MM.1S (cell line): ENCODE results near the gene TFAP2A.
A peak's percentile ranks its signal among the peaks of the same experiment; 100 is the strongest.

Experiments used
- DNase-seq: peaks from one replicate; pipeline ENCODE4 v3.0.0-alpha.2; 2015
- H2AFZ ChIP-seq: fragments of 300-600 bp; sonication (generic); 2 replicates; pipeline ENCODE4 v1.6.0; 2016; ENCODE audit warnings: antibody characterized with exemption, low read length
- H3F3A ChIP-seq: fragments of 300-600 bp; sonication (generic); 2 replicates; pipeline ENCODE4 v1.6.1; 2016; ENCODE audit warnings: mild to moderate bottlenecking, antibody characterized with exemption, low read length, moderate library complexity, mixed read lengths; ENCODE audit not compliant: insufficient read depth
- H3K27ac ChIP-seq: fragments of 300-600 bp; sonication (generic); 2 replicates; pipeline ENCODE4 v1.5.1; 2016; ENCODE audit warnings: mild to moderate bottlenecking, low read length
- H3K27me3 ChIP-seq: fragments of 300-600 bp; sonication (generic); replicated peaks from 2 replicates; pipeline ENCODE4 v1.6.0; 2016; ENCODE audit warnings: low read length; ENCODE audit not compliant: insufficient read depth
- H3K36me3 ChIP-seq: fragments of 300-600 bp; sonication (generic); replicated peaks from 2 replicates; pipeline ENCODE4 v1.6.1; 2016; ENCODE audit warnings: mild to moderate bottlenecking, low read length, mixed read lengths; ENCODE audit not compliant: insufficient read depth
- H3K4me1 ChIP-seq: fragments of 300-600 bp; sonication (generic); 2 replicates; pipeline ENCODE4 v1.6.1; 2016; ENCODE audit warnings: low read length, mixed read lengths
- H3K4me2 ChIP-seq: fragments of 300-600 bp; sonication (generic); 2 replicates; pipeline ENCODE4 v1.6.0; 2016; ENCODE audit warnings: low read depth, low read length
- H3K4me3 ChIP-seq: fragments of 300-600 bp; sonication (generic); 2 replicates; pipeline ENCODE4 v1.5.1; 2016; ENCODE audit warnings: low read length, mixed read lengths
- H3K79me2 ChIP-seq: fragments of 300-600 bp; sonication (generic); 2 replicates; pipeline ENCODE4 v1.6.1; 2016; ENCODE audit warnings: mixed run types, low read length, mixed read lengths
- H3K9ac ChIP-seq: fragments of 300-600 bp; sonication (generic); 2 replicates; pipeline ENCODE4 v1.6.1; 2016; ENCODE audit warnings: low read length, mixed read lengths
- H3K9me2 ChIP-seq: fragments of 300-600 bp; sonication (generic); replicated peaks from 2 replicates; pipeline ENCODE4 v1.6.1; 2016; ENCODE audit warnings: mild to moderate bottlenecking, low read length, mixed read lengths; ENCODE audit not compliant: insufficient read depth
- H3K9me3 ChIP-seq: fragments of 300-600 bp; sonication (generic); replicated peaks from 2 replicates; pipeline ENCODE4 v1.6.1; 2016; ENCODE audit warnings: mild to moderate bottlenecking, low read length, mixed read lengths; ENCODE audit not compliant: insufficient read depth
- H4K20me1 ChIP-seq: fragments of 300-600 bp; sonication (generic); 2 replicates; pipeline ENCODE4 v1.6.1; 2016; ENCODE audit warnings: mild to moderate bottlenecking, low read length, moderate library complexity, mixed read lengths; ENCODE audit not compliant: insufficient read depth
- EZH2 ChIP-seq: fragments of 300-600 bp; sonication (generic); optimal IDR thresholded peaks from 2 replicates; pipeline ENCODE3; 2017; ENCODE audit warnings: low read depth, mild to moderate bottlenecking, antibody characterized with exemption, low read length, mixed read lengths
- EZH2phosphoT487 ChIP-seq: fragments of 300-600 bp; sonication (generic); IDR thresholded peaks from 2 replicates; pipeline ENCODE4 v1.6.1; 2018; ENCODE audit warnings: antibody characterized with exemption, low read length
- TF ChIP-seq, protein P1 (sequence below): fragments of 300-600 bp; sonication (generic); IDR thresholded peaks from 2 replicates; pipeline ENCODE4 v1.5.1; 2016; ENCODE audit warnings: antibody characterized with exemption, low read length, mixed read lengths

Gene TFAP2A

DNA sequence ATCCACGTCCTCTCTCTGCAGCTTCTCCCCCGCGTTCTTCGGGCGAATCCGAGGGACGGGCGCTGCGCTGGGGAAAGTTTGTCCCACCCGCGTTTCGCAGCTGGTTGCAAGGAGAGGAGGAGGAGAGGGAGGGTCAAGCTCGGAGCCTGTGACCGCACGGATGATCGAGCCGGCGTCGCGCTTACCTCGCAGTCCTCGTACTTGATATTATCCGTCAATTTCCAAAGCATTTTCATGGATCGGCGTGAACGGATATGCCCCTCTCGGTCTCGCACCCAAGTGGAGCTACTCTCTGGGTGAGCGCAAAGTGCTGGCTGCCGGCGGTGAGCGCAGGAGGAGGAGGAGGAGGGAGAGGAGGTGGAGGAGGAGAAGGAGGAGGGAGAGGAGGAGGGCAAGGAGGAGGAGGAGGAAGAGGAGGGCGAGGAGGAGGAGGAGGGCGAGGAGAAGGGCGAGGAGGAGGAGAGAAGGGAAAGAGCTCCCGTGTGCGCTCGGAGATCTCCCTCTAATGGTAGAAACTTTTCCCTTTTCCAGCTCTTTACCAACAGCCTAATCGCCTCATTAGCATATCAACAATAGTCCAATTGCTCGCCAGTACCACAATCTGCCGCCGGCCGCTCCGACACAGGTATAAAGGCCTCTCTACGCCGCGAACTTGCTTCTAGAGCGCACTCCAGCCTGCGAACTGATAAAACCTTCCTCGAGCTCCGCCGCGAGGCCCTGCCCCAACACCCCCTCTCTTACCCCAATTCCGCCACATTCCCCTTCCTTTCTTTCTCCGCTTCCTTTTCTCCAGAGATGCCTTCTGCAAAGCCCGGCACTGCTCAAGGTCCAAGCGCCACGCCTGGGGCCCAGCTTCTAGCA lies at the start of gene TFAP2A:
Gene TFAP2A, minus strand, starts transcription at position 319 of the 861 bp plus-strand sequence. Its CDS starts 83 bp downstream, at position 236.
- Histone ChIP-seq H3K4me1 (peaks cover 5% of the 10 kb centered on the region; the same call in 1 of the 2 replicates), H3K27ac (peak within 1 kb of the TSS; percentile 90; the same call in 1 of the 2 replicates), H3K4me3 (peak within 1 kb of the TSS; percentile 77), H3K9me3 (no peaks in the 10 kb centered on the region), H4K20me1 (no peaks in the 10 kb centered on the region), H3K9me2 (no peaks in the 10 kb centered on the region), H2AFZ (peak within 1 kb of the TSS; percentile 90; the same call in 1 of the 2 replicates), H3K4me2 (peak within 1 kb of the TSS; percentile 99), H3K36me3 (no peaks in the 10 kb centered on the region), H3K27me3 (peaks cover 7% of the 10 kb centered on the region; the same call in 1 of the 2 replicates), H3K79me2 (0 out of 2 replicates have a peak, but pooled peaks cover 3% of the 10 kb centered on the region), H3F3A (peaks cover 23% of the 10 kb centered on the region), H3K9ac (peak within 1 kb of the TSS; percentile 81; the same call in 1 of the 2 replicates)
- no peak for DNase-seq
- TF ChIP-seq EZH2 = no peak
- TF ChIP-seq, protein P1, sequence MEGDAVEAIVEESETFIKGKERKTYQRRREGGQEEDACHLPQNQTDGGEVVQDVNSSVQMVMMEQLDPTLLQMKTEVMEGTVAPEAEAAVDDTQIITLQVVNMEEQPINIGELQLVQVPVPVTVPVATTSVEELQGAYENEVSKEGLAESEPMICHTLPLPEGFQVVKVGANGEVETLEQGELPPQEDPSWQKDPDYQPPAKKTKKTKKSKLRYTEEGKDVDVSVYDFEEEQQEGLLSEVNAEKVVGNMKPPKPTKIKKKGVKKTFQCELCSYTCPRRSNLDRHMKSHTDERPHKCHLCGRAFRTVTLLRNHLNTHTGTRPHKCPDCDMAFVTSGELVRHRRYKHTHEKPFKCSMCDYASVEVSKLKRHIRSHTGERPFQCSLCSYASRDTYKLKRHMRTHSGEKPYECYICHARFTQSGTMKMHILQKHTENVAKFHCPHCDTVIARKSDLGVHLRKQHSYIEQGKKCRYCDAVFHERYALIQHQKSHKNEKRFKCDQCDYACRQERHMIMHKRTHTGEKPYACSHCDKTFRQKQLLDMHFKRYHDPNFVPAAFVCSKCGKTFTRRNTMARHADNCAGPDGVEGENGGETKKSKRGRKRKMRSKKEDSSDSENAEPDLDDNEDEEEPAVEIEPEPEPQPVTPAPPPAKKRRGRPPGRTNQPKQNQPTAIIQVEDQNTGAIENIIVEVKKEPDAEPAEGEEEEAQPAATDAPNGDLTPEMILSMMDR = no peak

DNA sequence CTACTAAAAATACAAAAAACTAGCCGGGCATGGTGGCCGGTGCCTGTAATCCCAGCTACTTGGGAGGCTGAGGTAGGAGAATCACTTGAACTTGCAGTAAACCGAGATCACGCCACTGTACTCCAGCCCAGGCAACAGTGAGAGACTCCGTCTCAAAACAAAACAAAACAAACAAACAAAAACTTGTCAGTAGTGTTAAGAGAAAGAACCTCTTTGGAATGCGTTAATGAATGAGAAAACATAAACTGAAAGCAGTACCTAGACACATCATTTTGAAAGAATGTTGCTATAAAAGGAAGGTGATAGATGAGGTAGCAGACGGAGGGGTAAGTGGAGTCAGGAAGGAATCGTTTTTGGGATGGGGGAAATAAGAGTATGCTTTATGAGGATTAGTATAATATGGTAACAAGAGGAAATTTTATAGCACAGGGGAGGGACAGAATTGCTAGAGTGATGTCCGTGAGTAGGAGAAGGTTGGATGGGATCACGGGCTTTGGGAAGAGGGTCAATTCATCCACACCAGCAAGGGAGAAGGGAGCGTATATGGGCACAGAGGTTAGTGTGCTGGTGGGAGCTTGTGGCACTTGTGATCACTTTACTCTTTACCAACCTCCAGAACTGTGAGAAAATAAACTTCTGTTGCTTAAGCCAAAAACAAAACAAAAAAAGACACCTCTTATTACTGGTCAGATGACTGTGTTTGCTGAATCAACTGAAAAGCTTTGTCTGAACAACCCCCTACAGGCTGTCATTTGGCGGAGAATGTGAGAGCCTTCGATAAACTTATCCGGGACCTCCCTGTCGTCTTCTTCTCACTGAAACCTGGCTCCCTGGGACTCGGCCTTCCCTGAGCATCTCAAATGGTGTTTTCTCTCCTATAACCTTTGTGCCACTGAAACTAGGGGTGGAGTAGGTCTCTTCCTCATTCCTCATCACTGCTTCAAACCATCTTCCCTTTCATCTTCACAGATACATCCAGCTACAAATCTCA lies 48.9 kb upstream of the TFAP2A start:
- Histone ChIP-seq H4K20me1 (no peaks in the 10 kb centered on the region), H3K9ac (no peak overlapping the region), H3K4me2 (no peak overlapping the region), H3K27me3 (no peaks in the 10 kb centered on the region; the same call in 1 of the 2 replicates), H3K9me3 (no peaks in the 10 kb centered on the region), H3K36me3 (no peaks in the 10 kb centered on the region), H3K4me3 (no peak overlapping the region), H3K79me2 (no peaks in the 10 kb centered on the region), H2AFZ (no peak overlapping the region), H3K4me1 (peaks cover 5% of the 10 kb centered on the region), H3F3A (no peaks in the 10 kb centered on the region; the same call in 1 of the 2 replicates), H3K27ac (no peak overlapping the region), H3K9me2 (no peaks in the 10 kb centered on the region)
- TF ChIP-seq EZH2 (no peak), EZH2phosphoT487 (no peak)
- TF ChIP-seq, protein P1 = no peak
- DNase-seq = no peak

DNA sequence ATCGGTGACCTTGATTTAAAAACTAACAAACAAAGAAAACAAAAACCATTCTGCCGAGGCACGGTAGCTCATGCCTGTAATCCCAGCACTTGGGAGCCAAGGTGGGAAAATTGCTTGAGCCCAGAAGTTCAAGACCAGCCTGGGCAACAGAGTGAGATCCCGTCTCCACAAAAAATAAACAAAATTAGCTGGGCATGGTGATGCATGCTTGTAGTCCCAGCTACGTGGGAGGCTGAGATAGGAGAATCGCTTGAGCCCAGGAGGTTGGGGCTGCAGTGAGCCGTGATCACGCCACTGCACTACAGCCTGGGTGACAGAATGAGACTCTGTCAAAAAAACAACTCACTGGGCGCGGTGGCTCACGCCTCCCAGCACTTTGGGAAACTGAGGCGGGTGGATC lies 48.2 kb upstream of the TFAP2A start:
- no peak overlapping the region for H3K4me3 ChIP-seq
- H3K27me3 ChIP-seq = no peaks in the 10 kb centered on the region; the same call in 1 of the 2 replicates
- TF ChIP-seq, protein P1 = no peak
- TF ChIP-seq EZH2 (no peak), EZH2phosphoT487 (no peak)
- peaks cover 5% of the 10 kb centered on the region for H3K4me1 ChIP-seq
- H3K9me2 ChIP-seq = no peaks in the 10 kb centered on the region
- H3K4me2 ChIP-seq = no peak overlapping the region
- H3K79me2 ChIP-seq = no peaks in the 10 kb centered on the region
- no peak overlapping the region for H3K9ac ChIP-seq
- no peaks in the 10 kb centered on the region; the same call in 1 of the 2 replicates for H3F3A ChIP-seq
- no peak for DNase-seq
- no peaks in the 10 kb centered on the region for H3K9me3 ChIP-seq
- no peaks in the 10 kb centered on the region for H4K20me1 ChIP-seq
- H2AFZ ChIP-seq = no peak overlapping the region
- H3K36me3 ChIP-seq = no peaks in the 10 kb centered on the region
- no peak overlapping the region for H3K27ac ChIP-seq
